ENCODE data around the gene SUSD4. TPM values are rescaled to one million over a fixed set of nuclear protein-coding genes. Genes with fewer than 3 reads are reported as not detected.

Gene SUSD4
- total and polyA plus RNA-seq, 9 of the 15 experiments (the other 6 are each of a cell fraction or from before 2014, with no cell fraction given), result 0.06 to 1.7 (median 0.09) TPM; not detected in 4

DNA sequence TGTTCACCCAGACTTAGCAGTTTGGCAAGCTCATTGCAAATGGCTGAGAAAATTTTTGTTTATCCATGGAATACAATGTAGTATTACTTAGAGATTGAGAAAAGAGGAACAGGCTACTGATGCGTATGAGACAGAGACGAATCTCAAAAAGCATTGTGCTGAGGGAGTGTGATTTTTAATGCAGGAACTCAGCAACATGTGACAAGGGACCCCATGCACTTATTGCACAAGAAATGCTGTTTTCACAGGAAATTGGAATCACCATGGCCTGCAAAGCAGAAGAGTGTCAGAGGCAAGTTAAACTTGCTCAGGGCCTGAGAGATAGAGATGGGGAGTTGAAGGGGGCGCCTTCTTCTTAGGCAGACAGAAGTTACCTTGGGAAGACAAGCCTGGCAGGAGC, 188.3 kb downstream of the SUSD4 start:
- Histone ChIP-seq H3K4me3 (no peak overlapping the region), H3K27ac (ENCODE audit: extremely low read depth, low read depth, low read length) (no peak overlapping the region), H3K36me3 (ENCODE audit: control insufficient read depth, insufficient read depth, low read length) (no peaks in the 10 kb centered on the region), H3K9me3 (replicated peaks; ENCODE audit: control insufficient read depth, insufficient read depth, low read depth, low read length) (no peaks in the 10 kb centered on the region), H3K9me1 (ENCODE audit: control insufficient read depth, insufficient read depth, low read length) (no peaks in the 10 kb centered on the region), H3K9ac (ENCODE audit: insufficient read depth in 1 of 2, low read depth in 2 of 2, low read length in 2 of 2) (no peak overlapping the region), H3K4me2 (ENCODE audit: insufficient read depth, low read length) (no peak overlapping the region), H3K79me2 (ENCODE audit: control insufficient read depth, insufficient read depth, low read length) (no peaks in the 10 kb centered on the region), H4K20me1 (replicated peaks; ENCODE audit: control insufficient read depth, insufficient read depth, low read length) (no peaks in the 10 kb centered on the region), H2AFZ (ENCODE audit: low read depth, low read length) (no peak overlapping the region), H3K4me1 (replicated peaks in 1 of 2; ENCODE audit: control insufficient read depth in 2 of 2, insufficient read depth in 2 of 2, low read length in 2 of 2) (no peaks in the 10 kb centered on the region; a peak in 2 of 5 replicates), H3K27me3 (ENCODE audit: control insufficient read depth in 2 of 2, insufficient read depth in 2 of 2, low read length in 2 of 2) (no peaks in the 10 kb centered on the region; a peak in 1 of 5 replicates)
- POLR2A ChIA-PET, result interaction anchor here (0.9 to 1.7 kb wide), 2 partner anchors 11 to 13 kb away, joined by 3 to 6 read pairs; no protein-coding TSS in a partner anchor
- 59% methylated on average over 3 of the region's 3 CpGs for WGBS (ENCODE audit: insufficient coverage, low coverage, missing lambda C conversion rate)
- no peak for ATAC-seq
- no TSS peak for BruUV-seq (replicated peaks)
- DNase-seq (ENCODE audit: extremely low read depth in 1 of 4, low spot score in 3 of 4), result no peak
- CTCF ChIA-PET (ENCODE audit: low intra/inter-chr PET ratio), result interaction anchor here (0.5 kb wide), 1 partner anchor 1167 kb away, joined by 3 read pairs; no protein-coding TSS in a partner anchor
- FAIRE-seq, result no peak
- intact Hi-C loops (cut with micrococcal nuclease), result loop anchor here (1.0 to 5.0 kb wide), 4 partner anchors 69 to 503 kb away; no protein-coding TSS in a partner anchor
- TF ChIP-seq ZFX (CRISPR knock-in tag; IDR thresholded peaks at IDR 0.05) (no peak), RHOXF2B (CRISPR knock-in tag; conservative IDR thresholded peaks at IDR 0.05) (no peak), SOX6 (IDR thresholded peaks at IDR 0.05) (no peak), SPI1 (IDR thresholded peaks at IDR 0.05; ENCODE audit: borderline replicate concordance, low read depth, low read length) (peak; percentile 37; the same call in 1 of the 2 replicates), POLR2A (conservative IDR thresholded peaks at IDR 0.05) (no peak), CCNT2 (IDR thresholded peaks at IDR 0.05; ENCODE audit: borderline replicate concordance, extremely low read depth, insufficient read length, low read depth, low read length) (no peak)
- in situ Hi-C loops (cut with MboI), result no loop called here

DNA sequence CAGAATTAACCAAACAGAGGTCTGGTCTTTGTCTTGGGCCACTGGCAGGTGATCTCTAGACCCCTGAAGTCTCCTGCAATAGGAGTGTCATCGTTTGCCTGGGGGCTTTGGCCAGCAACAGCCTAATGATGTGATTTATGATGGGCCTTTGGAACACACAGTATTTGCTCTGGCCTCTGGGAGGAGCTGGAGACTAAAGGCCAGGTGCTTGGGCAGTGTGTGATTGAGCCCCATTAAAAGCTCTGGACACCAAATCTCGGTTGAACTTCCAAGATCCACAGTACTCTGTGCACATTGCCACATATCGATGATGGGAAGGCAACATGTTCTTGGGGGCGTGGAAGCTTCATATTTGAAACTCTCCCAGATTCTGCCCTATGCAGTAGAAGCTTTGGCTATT, 188.9 kb downstream of the SUSD4 start:
- no peaks in the 10 kb centered on the region for H3K36me3 ChIP-seq (ENCODE audit: control insufficient read depth, insufficient read depth, low read length)
- CTCF ChIA-PET (ENCODE audit: low intra/inter-chr PET ratio), result interaction anchor here (0.5 to 0.9 kb wide), 2 partner anchors 181 to 1166 kb away, joined by 3 to 4 read pairs; no protein-coding TSS in a partner anchor
- DNase-seq (ENCODE audit: extremely low read depth in 1 of 4, low spot score in 3 of 4) (peak in 2 of 4 experiments; percentile 52 to 61), FAIRE-seq (peak; percentile 55), ATAC-seq (peak; percentile 96)
- H2AFZ ChIP-seq (ENCODE audit: low read depth, low read length), result no peak overlapping the region
- H3K4me2 ChIP-seq (ENCODE audit: insufficient read depth, low read length), result no peak overlapping the region
- POLR2A ChIA-PET, result interaction anchor here (0.8 to 1.7 kb wide), 2 partner anchors 11 to 40 kb away, joined by 3 to 6 read pairs; no protein-coding TSS in a partner anchor
- H3K4me1 ChIP-seq (replicated peaks in 1 of 2; ENCODE audit: control insufficient read depth in 2 of 2, insufficient read depth in 2 of 2, low read length in 2 of 2), result no peaks in the 10 kb centered on the region; a peak in 2 of 5 replicates
- H3K9me1 ChIP-seq (ENCODE audit: control insufficient read depth, insufficient read depth, low read length), result no peaks in the 10 kb centered on the region
- no TSS peak for BruUV-seq (replicated peaks)
- intact Hi-C loops (cut with micrococcal nuclease) (loop anchor here (1.0 to 5.0 kb wide), 4 partner anchors 69 to 504 kb away; no protein-coding TSS in a partner anchor), in situ Hi-C loops (cut with MboI) (no loop called here)
- H3K27ac ChIP-seq (ENCODE audit: extremely low read depth, low read depth, low read length), result no peak overlapping the region
- no peaks in the 10 kb centered on the region for H3K9me3 ChIP-seq (replicated peaks; ENCODE audit: control insufficient read depth, insufficient read depth, low read depth, low read length)
- H4K20me1 ChIP-seq (replicated peaks; ENCODE audit: control insufficient read depth, insufficient read depth, low read length), result no peaks in the 10 kb centered on the region
- H3K27me3 ChIP-seq (ENCODE audit: control insufficient read depth in 2 of 2, insufficient read depth in 2 of 2, low read length in 2 of 2), result no peaks in the 10 kb centered on the region; a peak in 1 of 5 replicates
- 6% methylated on average over 4 of the region's 4 CpGs for WGBS (ENCODE audit: insufficient coverage, low coverage, missing lambda C conversion rate)
- H3K79me2 ChIP-seq (ENCODE audit: control insufficient read depth, insufficient read depth, low read length), result no peaks in the 10 kb centered on the region
- no peak overlapping the region for H3K9ac ChIP-seq (ENCODE audit: insufficient read depth in 1 of 2, low read depth in 2 of 2, low read length in 2 of 2)
- no peak overlapping the region for H3K4me3 ChIP-seq
- TF ChIP-seq JUND (IDR thresholded peaks at IDR 0.05; ENCODE audit: borderline replicate concordance, low read depth, low read length) (peak; percentile 8; the same call in 1 of the 2 replicates), JUND (tag; IDR thresholded peaks at IDR 0.05; ENCODE audit: borderline replicate concordance, low read depth, low read length) (no peak), RAD21 (CRISPR knock-in tag; conservative IDR thresholded peaks at IDR 0.05 in 1 of 2, IDR thresholded peaks at IDR 0.05 in 1 of 2) (peak; percentile 88 to 92), TAF9B (IDR thresholded peaks at IDR 0.05; ENCODE audit: partially characterized antibody) (no peak), RCOR1 (IDR thresholded peaks at IDR 0.05; ENCODE audit: borderline replicate concordance in 1 of 2, low read depth in 2 of 2, low read length in 2 of 2) (peak in 1 of 2 experiments; percentile 72; a peak in 2 of 4 replicates), RBM17 (IDR thresholded peaks at IDR 0.05; ENCODE audit: borderline replicate concordance, low read depth, low read length) (no peak), ZNF551 (CRISPR knock-in tag; IDR thresholded peaks at IDR 0.05) (no peak)
- TF ChIP-seq, protein P1, sequence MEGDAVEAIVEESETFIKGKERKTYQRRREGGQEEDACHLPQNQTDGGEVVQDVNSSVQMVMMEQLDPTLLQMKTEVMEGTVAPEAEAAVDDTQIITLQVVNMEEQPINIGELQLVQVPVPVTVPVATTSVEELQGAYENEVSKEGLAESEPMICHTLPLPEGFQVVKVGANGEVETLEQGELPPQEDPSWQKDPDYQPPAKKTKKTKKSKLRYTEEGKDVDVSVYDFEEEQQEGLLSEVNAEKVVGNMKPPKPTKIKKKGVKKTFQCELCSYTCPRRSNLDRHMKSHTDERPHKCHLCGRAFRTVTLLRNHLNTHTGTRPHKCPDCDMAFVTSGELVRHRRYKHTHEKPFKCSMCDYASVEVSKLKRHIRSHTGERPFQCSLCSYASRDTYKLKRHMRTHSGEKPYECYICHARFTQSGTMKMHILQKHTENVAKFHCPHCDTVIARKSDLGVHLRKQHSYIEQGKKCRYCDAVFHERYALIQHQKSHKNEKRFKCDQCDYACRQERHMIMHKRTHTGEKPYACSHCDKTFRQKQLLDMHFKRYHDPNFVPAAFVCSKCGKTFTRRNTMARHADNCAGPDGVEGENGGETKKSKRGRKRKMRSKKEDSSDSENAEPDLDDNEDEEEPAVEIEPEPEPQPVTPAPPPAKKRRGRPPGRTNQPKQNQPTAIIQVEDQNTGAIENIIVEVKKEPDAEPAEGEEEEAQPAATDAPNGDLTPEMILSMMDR (IDR thresholded peaks at IDR 0.05 in 2 of 3, conservative IDR thresholded peaks at IDR 0.05 in 1 of 3; ENCODE audit: insufficient read depth in 2 of 3, low read depth in 1 of 3, low read length in 3 of 3), result peak; percentile 66 to 83 (median 68)

Data from K562 (cell line).